HepG2 (cell line): ENCODE data around the gene TUFM. TPM values are rescaled to one million over a fixed set of nuclear protein-coding genes. Genes with fewer than 3 reads are reported as not detected.

Experiments
- ATAC-seq: fragments of 200-7000 bp; cut with Tn5 transposase; 3 replicates; pipeline ENCODE4 v1.9.1; 2020; ENCODE audit warnings: mild to moderate bottlenecking, moderate library complexity
- BruUV-seq: library from RNA; stranded (reverse); fragments of 400-500 nt; replicated peaks from 2 replicates; lab custom pipeline; 2021; lab: Mats Ljungman, UMichigan
- CTCF ChIA-PET: fragments of 300-600 bp; formaldehyde crosslinking; extraction: SDS; loops from one replicate; lab custom pipeline; 2021; ENCODE audit warnings: low total read pairs, inconsistent platforms, low intra/inter-chr PET ratio; lab: Yijun Ruan, JAX
- POLR2A ChIA-PET: fragments of 350-600 bp; sonication (Branson Sonifier 250); formaldehyde crosslinking; loops from one replicate; lab custom pipeline; 2020; ENCODE audit warnings: antibody characterized with exemption, inconsistent platforms; lab: Yijun Ruan, JAX
- DNase-seq: peaks from one replicate; pipeline ENCODE4 v3.0.0-alpha.2; 2015; ENCODE audit warnings: low spot score
- FAIRE-seq: peaks from 3 replicates; lab custom pipeline; 2011; peaks lifted over from hg19 to GRCh38; lab: Jason Lieb, UNC
- H2AFZ ChIP-seq: one replicate; pipeline ENCODE4 v1.6.1; 2011; ENCODE audit warnings: low read length, inconsistent platforms
- H3K27ac ChIP-seq: fragments of 300-600 bp; 3 replicates; pipeline ENCODE4 v1.8.0; 2011; ENCODE audit warnings: mixed run types, mild to moderate bottlenecking, mixed read lengths, low read length, inconsistent platforms; ENCODE audit not compliant: insufficient read depth; ENCODE audit errors: extremely low read length
- H3K27me3 ChIP-seq, 2 experiments: fragments of 200-600 bp in 1 of 2; 2 replicates in 1 of 2; 3 replicates in 1 of 2; pipeline versions ENCODE4 v1.6.0 to v1.8.0; 2011; ENCODE audit warnings: low read length in 2 of 2, mild to moderate bottlenecking in 2 of 2, moderate library complexity in 2 of 2, inconsistent platforms in 1 of 2; ENCODE audit not compliant: insufficient read depth in 2 of 2, control insufficient read depth in 1 of 2
- H3K36me3 ChIP-seq, 2 experiments: fragments of 200-600 bp in 1 of 2; replicated peaks in 1 of 2; 2 replicates in 1 of 2; 3 replicates in 1 of 2; pipeline versions ENCODE4 v1.5.1 to v1.8.0; 2011; ENCODE audit warnings: low read length in 2 of 2, inconsistent platforms in 1 of 2; ENCODE audit not compliant: insufficient read depth in 2 of 2, control insufficient read depth in 1 of 2
- H3K4me1 ChIP-seq: 2 replicates; pipeline ENCODE4 v1.5.1; 2012; ENCODE audit warnings: low read length, inconsistent platforms; ENCODE audit not compliant: insufficient read depth
- H3K4me2 ChIP-seq: 2 replicates; pipeline ENCODE4 v1.6.0; 2011; ENCODE audit warnings: low read depth, low read length, inconsistent platforms
- H3K4me3 ChIP-seq, 3 experiments: fragments of 200-600 bp in 1 of 3; sonication (generic), shearing (Covaris generic) in 1 of 3; replicated peaks in 1 of 3; 2 replicates each; pipeline ENCODE4 v1.5.1; 2011 to 2016; ENCODE audit warnings: low read length in 3 of 3, inconsistent platforms in 2 of 3, low read depth in 2 of 3, mild to moderate bottlenecking in 2 of 3, control low read depth in 1 of 3, mixed read lengths in 1 of 3; ENCODE audit not compliant: insufficient read depth in 1 of 3
- H3K79me2 ChIP-seq: one replicate; pipeline ENCODE4 v1.6.1; 2011; ENCODE audit warnings: low read length, inconsistent platforms; ENCODE audit not compliant: insufficient read depth
- H3K9ac ChIP-seq: 2 replicates; pipeline ENCODE4 v1.6.0; 2011; ENCODE audit warnings: mild to moderate bottlenecking, low read depth, low read length, inconsistent platforms; ENCODE audit not compliant: insufficient read depth
- H3K9me3 ChIP-seq: 2 replicates; pipeline ENCODE4 v1.5.1; 2012; ENCODE audit warnings: mild to moderate bottlenecking, low read length
- H4K20me1 ChIP-seq: 2 replicates; pipeline ENCODE4 v1.6.0; 2011; ENCODE audit warnings: inconsistent platforms, mild to moderate bottlenecking, low read length, moderate library complexity; ENCODE audit not compliant: insufficient read depth
- ATM ChIP-seq: fragments of 450-650 bp; IDR thresholded peaks from 2 replicates; pipeline ENCODE4 v1.7.1; 2017; ENCODE audit warnings: mild to moderate bottlenecking, borderline replicate concordance
- KMT2B ChIP-seq: IDR thresholded peaks from 2 replicates; pipeline ENCODE4 v1.6.1; 2016; ENCODE audit warnings: missing genetic modification reagents, missing compliant biosample characterization
- MAFG ChIP-seq: sonication (generic); formaldehyde crosslinking; IDR thresholded peaks from 2 replicates; pipeline ENCODE4 v1.5.1; 2020; ENCODE audit warnings: mild to moderate bottlenecking, missing genetic modification reagents
- NR2F2 ChIP-seq: IDR thresholded peaks from 2 replicates; pipeline ENCODE4 v1.6.1; 2012; ENCODE audit warnings: low read depth, inconsistent platforms, borderline replicate concordance
- POGK ChIP-seq: sonication (generic); formaldehyde crosslinking; conservative IDR thresholded peaks from 2 replicates; pipeline ENCODE4 v1.8.0; 2022; ENCODE audit warnings: mild to moderate bottlenecking, moderate library complexity, missing genetic modification reagents
- POLR2G ChIP-seq: fragments of 200-400 bp; formaldehyde crosslinking; IDR thresholded peaks from 2 replicates; pipeline ENCODE4 v1.6.1; 2018; ENCODE audit warnings: mild to moderate bottlenecking, low read depth, low read length, moderate library complexity
- RNF219 ChIP-seq: sonication (generic); formaldehyde crosslinking; IDR thresholded peaks from 2 replicates; pipeline ENCODE4 v1.5.0; 2020; ENCODE audit warnings: mild to moderate bottlenecking, missing genetic modification reagents
- SP2 ChIP-seq: sonication (generic); formaldehyde crosslinking; IDR thresholded peaks from 2 replicates; pipeline ENCODE4 v1.5.1; 2020; ENCODE audit warnings: mild to moderate bottlenecking, missing genetic modification reagents
- SP4 ChIP-seq: sonication (generic); formaldehyde crosslinking; IDR thresholded peaks from 2 replicates; pipeline ENCODE4 v1.8.1; 2023; ENCODE audit warnings: mild to moderate bottlenecking, missing genetic modification reagents
- ZNF234 ChIP-seq: sonication (generic); formaldehyde crosslinking; conservative IDR thresholded peaks from 2 replicates; pipeline ENCODE4 v1.5.1; 2020; ENCODE audit warnings: mild to moderate bottlenecking, missing genetic modification reagents
- ZNF431 ChIP-seq: sonication (generic); formaldehyde crosslinking; IDR thresholded peaks from 2 replicates; pipeline ENCODE4 v1.9.0; 2022; ENCODE audit warnings: missing genetic modification reagents, low read depth, mild to moderate bottlenecking, borderline replicate concordance
- ZNF569 ChIP-seq: sonication (generic); formaldehyde crosslinking; IDR thresholded peaks from 2 replicates; pipeline ENCODE4 v1.5.0; 2020; ENCODE audit warnings: mild to moderate bottlenecking, missing genetic modification reagents, moderate library complexity, borderline replicate concordance
- ZNF574 ChIP-seq: sonication (generic); formaldehyde crosslinking; IDR thresholded peaks from 2 replicates; pipeline ENCODE4 v1.4.0; 2020; ENCODE audit warnings: missing genetic modification reagents
- ZNF709 ChIP-seq: sonication (generic); formaldehyde crosslinking; IDR thresholded peaks from 2 replicates; pipeline ENCODE4 v1.5.0; 2020; ENCODE audit warnings: mild to moderate bottlenecking, missing genetic modification reagents
- ZNF839 ChIP-seq: sonication (generic); formaldehyde crosslinking; IDR thresholded peaks from 2 replicates; pipeline ENCODE4 v1.4.0; 2020; ENCODE audit warnings: missing genetic modification reagents, mild to moderate bottlenecking, borderline replicate concordance
- WGBS: methylation state at CpG from one replicate; pipeline ENCODE4 v1.1.6; 2017; ENCODE audit warnings: low lambda C conversion rate; 5-methylcytosine and 5-hydroxymethylcytosine counted together
- in situ Hi-C: cut with HindIII; loops from 2 replicates; pipeline ENCODE4 v1.10.0; 2017; ENCODE audit warnings: low pct_unique_long_range_greater_than_20kb; ENCODE audit not compliant: extremely low pct_ligation_motif_present
- intact Hi-C: fragments of 100-400 bp; cut with micrococcal nuclease; formaldehyde crosslinking; loops from one replicate; pipeline ENCODE4 v1.10.0; 2022; ENCODE audit not compliant: unreplicated experiment
- polyA plus RNA-seq, 8 experiments: library from polyadenylated mRNA; depleted of rRNA in 3 of 8; stranded (reverse) in 7 of 8; unstranded in 1 of 8; fragments of >200 nt; fragmentation: Illumina TruSeq in 4 of 8; extraction: Trizol in 4 of 8; gene quantifications; 2 replicates each; pipeline versions ENCODE4 v1.2.1 to v1.2.3, GENCODE V29; 2011 to 2016; ENCODE audit warnings: low read depth in 4 of 8, missing spikeins in 1 of 8, mixed read lengths in 1 of 8; ENCODE audit not compliant: insufficient read depth in 1 of 8
- total RNA-seq, 5 experiments: library from RNA; depleted of rRNA; stranded (reverse); fragments of >200 nt; fragmentation: Illumina TruSeq; extraction: Trizol; gene quantifications; 2 replicates each; pipeline ENCODE4 v1.2.3, GENCODE V29; 2016; ENCODE audit warnings: low read depth in 1 of 5

TUFM gene
- total and polyA plus RNA-seq, 2 of the 13 experiments (the other 11 are each of a cell fraction or from before 2014, with no cell fraction given) = 206 to 298 TPM

GRCh38 chr16:28863929-28864793 is 18.0 kb upstream of the TUFM start:
- ChIA-PET POLR2A (interaction anchor here (0.7 to 6.9 kb wide), 19 partner anchors 10 to 87 kb away, joined by 3 to 104 read pairs (median 12); partner anchors contain the start of genes ATXN2L, NFATC2IP, RABEP2 and TUFM), CTCF (interaction anchor here (1.3 kb wide), 1 partner anchor 82 kb away, joined by 3 read pairs; no protein-coding TSS in a partner anchor)
- DNase-seq = no peak
- no TSS peak for BruUV-seq
- Histone ChIP-seq H3K4me2 (peak overlapping the region; percentile 96), H3K79me2 (peaks cover 32% of the 10 kb centered on the region), H3K27me3 (no peaks in the 10 kb centered on the region; a peak in 1 of 5 replicates), H3K9me3 (no peaks in the 10 kb centered on the region), H3K4me1 (peaks cover 36% of the 10 kb centered on the region), H3K36me3 (peaks cover 12 to 18% of the 10 kb centered on the region in 2 experiments), H3K4me3 (peak overlapping the region; percentile 85 to 98 (median 95)), H3K27ac (peak overlapping the region; percentile 99), H4K20me1 (no peaks in the 10 kb centered on the region), H3K9ac (peak overlapping the region; percentile 100), H2AFZ (no peak overlapping the region)
- intact Hi-C loops = loop anchor here (1.0 kb wide), 2 partner anchors 18 to 81 kb away; partner anchors contain the start of gene TUFM
- ATAC-seq = peak; percentile 36
- in situ Hi-C loops = no loop called here
- under 1% methylated on average over 35 of the region's 42 CpGs for WGBS
- no peak for FAIRE-seq
- TF ChIP-seq KMT2B = no peak
- 0 out of 2 replicates have a peak, but pooled peaks have one; percentile 60 for TF ChIP-seq RNF219 (CRISPR knock-in tag)
- TF ChIP-seq ZNF839 (CRISPR knock-in tag) = peak; percentile 63; the same call in 1 of the 2 replicates
- TF ChIP-seq ZNF234 (CRISPR knock-in tag) = 0 out of 2 replicates have a peak, but pooled peaks have one; percentile 63
- no peak for TF ChIP-seq ATM
- TF ChIP-seq POLR2G = 0 out of 2 replicates have a peak, but pooled peaks have one; percentile 1
- 0 out of 2 replicates have a peak, but pooled peaks have one; percentile 39 for TF ChIP-seq SP4 (CRISPR knock-in tag)
- TF ChIP-seq ZNF569 = peak; percentile 95; the same call in 1 of the 2 replicates
- no peak for TF ChIP-seq ZNF574
- no peak for TF ChIP-seq POGK (CRISPR knock-in tag)
- TF ChIP-seq MAFG (CRISPR knock-in tag) = 0 out of 2 replicates have a peak, but pooled peaks have one; percentile 6
- no peak for TF ChIP-seq ZNF709
- 0 out of 2 replicates have a peak, but pooled peaks have one; percentile 22 for TF ChIP-seq SP2
- TF ChIP-seq NR2F2 = peak; percentile 40; the same call in 1 of the 2 replicates
- 0 out of 2 replicates have a peak, but pooled peaks have one; percentile 43 for TF ChIP-seq ZNF431 (CRISPR knock-in tag)
